Uterus (tissue), 4 donors: ENCODE measurements around the gene PRCP. TPM values are rescaled to one million over a fixed set of nuclear protein-coding genes. Genes with fewer than 3 reads are reported as not detected.

Source experiments
- DNase-seq, 2 donors: peaks; one replicate each; pipeline ENCODE4 v3.0.0-alpha.2; 2019 to 2020
- H3K27ac ChIP-seq, 2 donors: fragments of 200-600 bp; sonication (generic); 1 replicate in 1 of 2; 2 replicates in 1 of 2; pipeline ENCODE4 v1.5.1; 2016 to 2018
- H3K27me3 ChIP-seq, 2 donors: fragments of 200-600 bp; sonication (generic); one replicate each; pipeline ENCODE4 v1.5.1; 2018 to 2019; ENCODE audit warnings: control low read depth in 1 of 2
- H3K36me3 ChIP-seq, 2 donors: fragments of 200-600 bp; sonication (generic); one replicate each; pipeline ENCODE4 v1.5.1; 2019; ENCODE audit warnings: control low read depth in 1 of 2
- H3K4me1 ChIP-seq, 2 donors: fragments of 200-600 bp; sonication (generic); one replicate each; pipeline ENCODE4 v1.5.1; 2018 to 2019; ENCODE audit warnings: control low read depth in 1 of 2
- H3K4me3 ChIP-seq, 2 donors: fragments of 200-600 bp; sonication (generic); 1 replicate in 1 of 2; 2 replicates in 1 of 2; pipeline ENCODE4 v1.5.1; 2018 to 2019; ENCODE audit warnings: mild to moderate bottlenecking in 1 of 2
- H3K9me3 ChIP-seq, 2 donors: fragments of 200-600 bp; sonication (generic); one replicate each; pipeline ENCODE4 v1.5.1; 2019; ENCODE audit warnings: control low read depth in 1 of 2
- POLR2A ChIP-seq, 2 donors: fragments of 450-650 bp; IDR thresholded peaks; one replicate each; pipeline ENCODE4 v1.6.1; 2016; ENCODE audit warnings: antibody characterized with exemption in 2 of 2, mild to moderate bottlenecking in 1 of 2, moderate library complexity in 1 of 2
- intact Hi-C: fragments of 100-400 bp; cut with DNase I; formaldehyde crosslinking; loops from one replicate; pipeline ENCODE4 v1.15.1; 2023; ENCODE audit warnings: low total_unique reads
- total RNA-seq, 4 donors: library from RNA; depleted of rRNA in 3 of 4; stranded (reverse); fragments of >200 nt in 3 of 4; gene quantifications; one replicate each; pipeline versions ENCODE4 v1.1.0 to v1.2.4, GENCODE V29; 2014 to 2023
- TF ChIP-seq, protein P1 (sequence below), 4 experiments: fragments of 200-600 bp in 2 of 4; fragments of 450-650 bp in 2 of 4; sonication (generic) in 2 of 4; IDR thresholded peaks; one replicate each; pipeline ENCODE4 v1.5.1; 2016 to 2019; ENCODE audit warnings: antibody characterized with exemption in 4 of 4, mild to moderate bottlenecking in 2 of 4, moderate library complexity in 1 of 4
- donor health status: DM: yes; HTN: yes; CAD: no.

The PRCP gene
- total RNA-seq, 4 donors from 2014 or later = 59.9 to 206 (median 92.3) TPM

DNA sequence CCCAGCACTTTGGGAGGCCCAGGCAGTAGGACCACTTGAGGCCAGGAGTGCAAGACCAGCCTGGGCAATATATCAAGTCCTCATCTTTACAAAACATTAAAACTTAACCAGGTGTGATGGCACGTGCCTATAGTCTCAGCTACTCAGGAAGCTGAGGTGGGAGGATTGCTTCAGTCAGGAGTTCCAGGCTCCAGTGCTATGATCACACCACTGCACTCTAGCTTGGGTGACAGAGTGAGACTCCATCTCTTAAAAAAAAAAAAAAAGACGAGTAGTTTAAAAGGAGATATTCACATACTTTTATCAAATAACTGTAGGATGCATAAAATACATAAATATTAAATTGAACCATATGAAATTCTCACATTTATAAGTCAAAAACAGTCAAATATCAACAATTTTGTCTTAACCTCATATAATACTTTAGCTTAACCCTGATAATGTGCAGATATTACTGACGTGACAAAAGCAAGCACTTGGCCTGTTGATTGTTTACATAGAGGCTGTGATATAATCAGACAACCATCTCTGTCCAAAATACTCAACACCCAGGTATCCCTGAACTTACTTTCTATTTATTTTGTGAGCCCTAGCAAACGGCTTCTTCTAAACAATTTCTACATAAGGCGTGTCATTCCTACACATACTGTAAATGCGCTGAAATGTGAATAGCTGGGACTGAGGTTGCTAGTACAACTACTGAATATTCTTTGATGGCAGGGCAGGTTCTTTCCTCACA, 57.0 kb downstream of the PRCP start:
- H3K4me3 ChIP-seq = no peak overlapping the region
- no peaks in the 10 kb centered on the region for H3K36me3 ChIP-seq
- intact Hi-C loops = no loop called here
- H3K27me3 ChIP-seq = no peaks in the 10 kb centered on the region
- H3K27ac ChIP-seq = no peak overlapping the region
- no peak for DNase-seq
- no peaks in the 10 kb centered on the region for H3K9me3 ChIP-seq
- H3K4me1 ChIP-seq = no peaks in the 10 kb centered on the region
- TF ChIP-seq POLR2A (IDR thresholded peaks at IDR 0.05) = no peak
- TF ChIP-seq, protein P1, sequence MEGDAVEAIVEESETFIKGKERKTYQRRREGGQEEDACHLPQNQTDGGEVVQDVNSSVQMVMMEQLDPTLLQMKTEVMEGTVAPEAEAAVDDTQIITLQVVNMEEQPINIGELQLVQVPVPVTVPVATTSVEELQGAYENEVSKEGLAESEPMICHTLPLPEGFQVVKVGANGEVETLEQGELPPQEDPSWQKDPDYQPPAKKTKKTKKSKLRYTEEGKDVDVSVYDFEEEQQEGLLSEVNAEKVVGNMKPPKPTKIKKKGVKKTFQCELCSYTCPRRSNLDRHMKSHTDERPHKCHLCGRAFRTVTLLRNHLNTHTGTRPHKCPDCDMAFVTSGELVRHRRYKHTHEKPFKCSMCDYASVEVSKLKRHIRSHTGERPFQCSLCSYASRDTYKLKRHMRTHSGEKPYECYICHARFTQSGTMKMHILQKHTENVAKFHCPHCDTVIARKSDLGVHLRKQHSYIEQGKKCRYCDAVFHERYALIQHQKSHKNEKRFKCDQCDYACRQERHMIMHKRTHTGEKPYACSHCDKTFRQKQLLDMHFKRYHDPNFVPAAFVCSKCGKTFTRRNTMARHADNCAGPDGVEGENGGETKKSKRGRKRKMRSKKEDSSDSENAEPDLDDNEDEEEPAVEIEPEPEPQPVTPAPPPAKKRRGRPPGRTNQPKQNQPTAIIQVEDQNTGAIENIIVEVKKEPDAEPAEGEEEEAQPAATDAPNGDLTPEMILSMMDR (IDR thresholded peaks at IDR 0.05) = no peak

DNA sequence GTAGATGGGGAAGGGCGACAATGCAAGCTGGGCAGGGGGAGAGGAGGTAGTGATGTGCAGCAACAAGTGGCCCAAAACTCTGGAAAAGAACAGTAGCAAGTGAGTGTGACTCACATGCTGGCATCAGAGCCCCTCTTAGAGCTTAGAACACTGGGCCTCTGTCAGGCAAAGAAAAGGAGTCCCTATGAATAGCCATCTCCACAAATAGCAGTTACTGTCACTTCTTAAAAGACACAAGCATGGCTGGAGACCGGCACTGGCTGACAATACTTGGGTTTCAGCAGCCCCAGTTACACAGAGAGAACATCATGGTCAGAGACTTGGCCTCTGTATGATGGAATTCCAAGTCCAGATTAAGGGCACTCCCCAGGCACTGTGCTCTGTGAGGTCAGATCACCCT, 58.2 kb downstream of the PRCP start:
- no peak for DNase-seq
- no peaks in the 10 kb centered on the region for H3K27me3 ChIP-seq
- no peaks in the 10 kb centered on the region for H3K4me1 ChIP-seq
- no peaks in the 10 kb centered on the region for H3K36me3 ChIP-seq
- intact Hi-C loops = no loop called here
- no peak for TF ChIP-seq POLR2A (IDR thresholded peaks at IDR 0.05)
- TF ChIP-seq, protein P1 (IDR thresholded peaks at IDR 0.05) = no peak
- H3K4me3 ChIP-seq = no peak overlapping the region
- H3K27ac ChIP-seq = no peak overlapping the region
- no peaks in the 10 kb centered on the region for H3K9me3 ChIP-seq

DNA sequence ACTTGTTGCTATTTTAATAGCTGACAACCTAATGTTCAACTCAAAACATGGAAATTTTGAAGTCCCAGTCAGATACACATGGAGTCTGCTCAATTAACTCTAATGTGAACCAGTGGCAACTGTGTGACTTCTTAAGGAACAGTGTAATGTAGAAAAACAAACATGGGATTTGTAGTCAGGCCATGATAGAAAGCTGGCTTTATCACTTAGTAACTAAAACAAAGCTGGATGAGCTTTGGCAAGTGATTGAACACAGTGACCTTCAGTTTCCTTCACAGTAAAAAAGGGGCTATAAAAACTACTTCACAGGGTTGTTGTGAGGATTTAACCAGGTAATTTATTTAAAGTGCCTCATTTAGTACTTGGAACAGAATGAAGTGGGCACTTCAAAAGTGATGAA, 62.6 kb downstream of the PRCP start:
- no peak for DNase-seq
- intact Hi-C loops = no loop called here
- Histone ChIP-seq H3K36me3 (no peaks in the 10 kb centered on the region), H3K4me1 (no peaks in the 10 kb centered on the region), H3K9me3 (no peaks in the 10 kb centered on the region), H3K27ac (no peak overlapping the region), H3K4me3 (no peak overlapping the region), H3K27me3 (no peaks in the 10 kb centered on the region)
- TF ChIP-seq POLR2A (IDR thresholded peaks at IDR 0.05) = no peak
- TF ChIP-seq, protein P1 (IDR thresholded peaks at IDR 0.05) = no peak

DNA sequence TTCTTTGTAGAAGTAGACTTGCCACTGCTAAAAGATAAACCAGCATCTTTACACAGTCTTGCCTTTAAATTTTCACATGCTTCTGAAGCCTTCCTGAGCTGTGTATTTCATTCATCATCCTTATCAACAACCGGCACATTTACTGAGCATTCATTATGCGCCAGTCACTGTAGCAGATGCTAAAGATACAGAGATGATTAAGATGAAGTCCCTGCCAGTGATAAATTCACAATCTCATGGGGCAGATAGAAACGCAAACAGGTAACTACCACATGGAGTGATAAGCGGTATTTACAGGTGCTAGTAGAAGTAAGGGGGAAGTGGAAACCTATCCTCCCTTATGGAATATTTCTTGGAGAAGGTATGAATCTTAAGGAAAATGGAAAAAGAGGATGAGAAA, 67.2 kb downstream of the PRCP start:
- Histone ChIP-seq H3K4me3 (no peak overlapping the region), H3K27ac (no peak overlapping the region), H3K4me1 (no peaks in the 10 kb centered on the region), H3K9me3 (no peaks in the 10 kb centered on the region), H3K27me3 (no peaks in the 10 kb centered on the region), H3K36me3 (no peaks in the 10 kb centered on the region)
- DNase-seq = no peak
- TF ChIP-seq POLR2A (IDR thresholded peaks at IDR 0.05) = no peak
- TF ChIP-seq, protein P1 (IDR thresholded peaks at IDR 0.05) = no peak
- intact Hi-C loops = no loop called here

DNA sequence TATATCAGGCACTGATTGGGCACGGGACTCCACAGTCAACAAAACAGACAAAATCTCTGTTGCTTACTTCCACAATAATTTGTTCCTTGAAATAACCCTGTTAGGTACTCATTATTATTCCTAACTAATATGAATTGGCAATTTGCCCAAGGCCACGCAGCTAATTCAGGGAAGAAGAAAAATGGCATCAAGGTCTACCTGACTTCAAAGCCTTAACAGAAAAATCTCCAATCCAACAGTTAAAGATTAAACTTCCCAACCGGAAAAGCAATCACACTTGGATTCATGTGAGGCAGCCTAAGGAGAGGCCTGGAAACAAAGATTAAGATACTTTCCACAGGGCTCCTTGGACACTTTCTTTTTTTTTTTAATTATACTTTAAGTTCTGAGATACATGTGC, 68.9 kb downstream of the PRCP start:
- H3K27me3 ChIP-seq = no peaks in the 10 kb centered on the region
- no peaks in the 10 kb centered on the region for H3K36me3 ChIP-seq
- DNase-seq = no peak
- no peak for TF ChIP-seq POLR2A (IDR thresholded peaks at IDR 0.05)
- TF ChIP-seq, protein P1 (IDR thresholded peaks at IDR 0.05) = no peak
- no peak overlapping the region for H3K27ac ChIP-seq
- no peaks in the 10 kb centered on the region for H3K4me1 ChIP-seq
- intact Hi-C loops = no loop called here
- H3K4me3 ChIP-seq = no peak overlapping the region
- H3K9me3 ChIP-seq = no peaks in the 10 kb centered on the region
